ENCODE results near the gene CSNK1G2. TPM values are rescaled to one million over a fixed set of nuclear protein-coding genes. Genes with fewer than 3 reads are reported as not detected.

CSNK1G2 gene
- total RNA-seq, 1 experiment from 2014 or later: 126 TPM

- TF ChIP-seq CTCF (IDR thresholded peaks at IDR 0.05): no peak
- no peak for TF ChIP-seq ETV6 (CRISPR knock-in tag; IDR thresholded peaks at IDR 0.05)
Measured at GRCh38 chr19:2014131-2014571, 73.2 kb downstream of the CSNK1G2 start (continued).

- Mint-ChIP-seq H3K4me3 (peak overlapping the region; percentile 56), H3K27ac (no peak overlapping the region), H3K4me1 (peaks cover 4% of the 10 kb centered on the region), H3K27me3 (ENCODE audit: low read depth) (peaks cover 3% of the 10 kb centered on the region; the same call in 1 of the 2 replicates), H3K9me3 (no peaks in the 10 kb centered on the region), H3K36me3 (peaks cover 21% of the 10 kb centered on the region)
- ATAC-seq (peak; percentile 25), DNase-seq (ENCODE audit: low spot score) (peak; percentile 48)
- ChIA-PET POLR2A (no interaction called here), CTCF (interaction anchor here (0.6 kb wide), 1 partner anchor 295 kb away, joined by 3 read pairs; no protein-coding TSS in a partner anchor)
- TF ChIP-seq SMAD4 (CRISPR knock-in tag; IDR thresholded peaks at IDR 0.05): no peak
- no peak for TF ChIP-seq ZSCAN18 (CRISPR knock-in tag; IDR thresholded peaks at IDR 0.05)
Measured at GRCh38 chr19:2014731-2015607, 74.0 kb downstream of the CSNK1G2 start.

GRCh38 chr19:2015608-2015950 is 74.6 kb downstream of the CSNK1G2 start, which contains the start of gene BTBD2:
TSS of gene BTBD2 (minus strand) at chr19:2015714. CDS start at chr19:2015703, 11 bp downstream.
- Mint-ChIP-seq H3K4me1 (peaks cover 4% of the 10 kb centered on the region), H3K27ac (no peak within 1 kb of the TSS; the same call in 1 of the 2 replicates), H3K9me3 (no peaks in the 10 kb centered on the region), H3K36me3 (peaks cover 16% of the 10 kb centered on the region; the same call in 1 of the 2 replicates), H3K4me3 (peak within 1 kb of the TSS; percentile 56), H3K27me3 (ENCODE audit: low read depth) (peaks cover 1% of the 10 kb centered on the region; the same call in 1 of the 2 replicates)
- CTCF ChIA-PET: interaction anchor here (0.6 to 1.0 kb wide), 2 partner anchors 97 to 295 kb away, joined by 3 read pairs; no protein-coding TSS in a partner anchor
- peak; percentile 61; the same call in 1 of the 2 replicates for TF ChIP-seq ZNF263 (CRISPR knock-in tag; IDR thresholded peaks at IDR 0.05; ENCODE audit: low read depth)
- no peak for TF ChIP-seq ESRRA (CRISPR knock-in tag; IDR thresholded peaks at IDR 0.05; ENCODE audit: borderline replicate concordance)
- ATAC-seq (no peak), DNase-seq (ENCODE audit: low spot score) (no peak)
- POLR2A ChIA-PET: no interaction called here

GRCh38 chr19:2016041-2016807 is 75.3 kb downstream of the CSNK1G2 start:
- POLR2A ChIA-PET: interaction anchor here (0.5 to 0.6 kb wide), 2 partner anchors 127 to 395 kb away, joined by 3 to 4 read pairs; no protein-coding TSS in a partner anchor
- Mint-ChIP-seq H3K9me3 (no peaks in the 10 kb centered on the region), H3K4me3 (peak overlapping the region; percentile 52), H3K27me3 (ENCODE audit: low read depth) (no peaks in the 10 kb centered on the region), H3K36me3 (peaks cover 11% of the 10 kb centered on the region; the same call in 1 of the 2 replicates), H3K27ac (no peak overlapping the region; the same call in 1 of the 2 replicates), H3K4me1 (peaks cover 4% of the 10 kb centered on the region)
- CTCF ChIA-PET: interaction anchor here (0.6 to 1.1 kb wide), 4 partner anchors 93 to 855 kb away, joined by 3 read pairs; no protein-coding TSS in a partner anchor
- DNase-seq (ENCODE audit: low spot score) (peak; percentile 57), ATAC-seq (peak; percentile 57)
- TF ChIP-seq TP53 (CRISPR knock-in tag; IDR thresholded peaks at IDR 0.05) (no peak), GRHL2 (CRISPR knock-in tag; IDR thresholded peaks at IDR 0.05; ENCODE audit: insufficient replicate concordance, severe bottlenecking) (no peak), ZSCAN18 (CRISPR knock-in tag; IDR thresholded peaks at IDR 0.05) (no peak), OVOL2 (CRISPR knock-in tag; IDR thresholded peaks at IDR 0.05; ENCODE audit: borderline replicate concordance) (no peak), PRDM15 (CRISPR knock-in tag; IDR thresholded peaks at IDR 0.05) (0 out of 2 replicates have a peak, but pooled peaks have one; percentile 26), GABPB1 (CRISPR knock-in tag; IDR thresholded peaks at IDR 0.05) (no peak), PRRX2 (CRISPR knock-in tag; IDR thresholded peaks at IDR 0.05) (no peak), ATF6 (CRISPR knock-in tag; IDR thresholded peaks at IDR 0.05) (no peak)

All from WTC11 (cell line).